Measurements from ENCODE around the gene PDE11A.

DNA sequence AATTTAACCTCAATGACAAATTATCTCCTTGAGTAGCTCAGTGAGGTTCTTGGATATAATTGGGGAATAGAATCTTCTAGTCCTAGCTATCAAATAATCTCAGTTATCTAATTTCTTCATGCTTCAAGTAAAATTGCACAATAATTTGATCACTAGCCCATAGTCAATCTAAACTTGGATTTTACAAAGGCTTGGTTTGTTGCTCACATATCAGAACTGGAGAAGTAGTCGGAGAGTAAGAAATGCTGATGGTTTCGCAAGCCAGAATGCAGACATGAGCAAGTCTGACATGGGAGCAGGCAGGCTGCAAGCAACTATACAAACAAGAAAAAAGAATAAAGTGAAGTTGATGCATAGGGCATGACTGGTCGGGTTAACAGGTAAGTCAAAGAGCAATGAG lies 11.7 kb upstream of the PDE11A start:
- no peak for TF ChIP-seq POLR2A (IDR thresholded peaks at IDR 0.05; ENCODE audit: low read depth, low read length)
- TF ChIP-seq TAF1 (IDR thresholded peaks at IDR 0.05; ENCODE audit: borderline replicate concordance, low read depth, low read length) = no peak
- no peak for TF ChIP-seq POLR2AphosphoS5 (IDR thresholded peaks at IDR 0.05; ENCODE audit: low read depth, low read length)

Data from GM12892 (cell line).